ENCODE results near the gene OLIG2.

- TF ChIP-seq TOX (CRISPR knock-in tag; IDR thresholded peaks at IDR 0.05; ENCODE audit: borderline replicate concordance): no peak
- TF ChIP-seq ZNF70 (CRISPR knock-in tag; IDR thresholded peaks at IDR 0.05): no peak
- TF ChIP-seq ZC3H10 (CRISPR knock-in tag; IDR thresholded peaks at IDR 0.05): no peak
- no peak for TF ChIP-seq PATZ1 (CRISPR knock-in tag; IDR thresholded peaks at IDR 0.05; ENCODE audit: borderline replicate concordance)
- no peak for TF ChIP-seq POU6F1 (CRISPR knock-in tag; IDR thresholded peaks at IDR 0.05; ENCODE audit: borderline replicate concordance, low read depth)
- no peak for TF ChIP-seq SNAI2 (CRISPR knock-in tag; IDR thresholded peaks at IDR 0.05)
- TF ChIP-seq ISL1 (CRISPR knock-in tag; IDR thresholded peaks at IDR 0.05): no peak
- TF ChIP-seq ESRRG (CRISPR knock-in tag; IDR thresholded peaks at IDR 0.05): no peak
- no peak for TF ChIP-seq ZNF8 (CRISPR knock-in tag; IDR thresholded peaks at IDR 0.05)
- TF ChIP-seq TCF4 (CRISPR knock-in tag; IDR thresholded peaks at IDR 0.05; ENCODE audit: borderline replicate concordance): no peak
- TF ChIP-seq ARNTL (CRISPR knock-in tag; IDR thresholded peaks at IDR 0.05; ENCODE audit: borderline replicate concordance, low read depth): no peak
These were observed 30.3 kb downstream of the OLIG2 start for GRCh38 chr21:33055991-33056390.
